CD8-positive, alpha-beta memory T cell (primary cell): ENCODE measurements around the gene CHRND. TPM values are rescaled to one million over a fixed set of nuclear protein-coding genes. Genes with fewer than 3 reads are reported as not detected.
A peak's percentile ranks its signal among the peaks of the same experiment; 100 is the strongest.

Experiments used
- CTCF ChIA-PET: fragments of 350-600 bp; sonication (Branson Sonifier 250); formaldehyde crosslinking; loops from one replicate; lab custom pipeline; 2021; ENCODE audit warnings: antibody characterized with exemption; lab: Charles Lee
- POLR2A ChIA-PET: fragments of 350-600 bp; sonication (Branson Sonifier 250); formaldehyde crosslinking; loops from one replicate; lab custom pipeline; 2021; ENCODE audit warnings: antibody characterized with exemption; lab: Charles Lee
- DNase-seq, 5 donors: peaks; one replicate each; pipeline versions ENCODE4 v3.0.0 to v3.0.0-alpha.2; 2020 to 2022; ENCODE audit warnings: mixed read lengths in 1 of 5
- H3K27ac ChIP-seq: one replicate; pipeline ENCODE4 v1.7.0; 2013; ENCODE audit warnings: low read depth, mild to moderate bottlenecking, low read length, moderate library complexity
- H3K27me3 ChIP-seq: 2 replicates; pipeline ENCODE4 v1.7.0; 2013; ENCODE audit warnings: low read length, mild to moderate bottlenecking; ENCODE audit not compliant: insufficient read depth, poor library complexity, severe bottlenecking
- H3K36me3 ChIP-seq: 2 replicates; pipeline ENCODE4 v1.7.0; 2013; ENCODE audit warnings: mild to moderate bottlenecking, low read length, moderate library complexity; ENCODE audit not compliant: insufficient read depth
- H3K4me1 ChIP-seq: 2 replicates; pipeline ENCODE4 v1.7.0; 2013; ENCODE audit warnings: mild to moderate bottlenecking, low read length, moderate library complexity; ENCODE audit not compliant: insufficient read depth
- H3K4me3 ChIP-seq: 2 replicates; pipeline ENCODE4 v1.7.0; 2013; ENCODE audit warnings: mild to moderate bottlenecking, low read length
- H3K9me3 ChIP-seq: 2 replicates; pipeline ENCODE4 v1.7.0; 2013; ENCODE audit warnings: mild to moderate bottlenecking, low read length
- H3K27ac Mint-ChIP-seq, 8 donors: one replicate each; pipeline ENCODE4 v1.8.0; 2020 to 2021; ENCODE audit warnings: mixed read lengths in 8 of 8, mild to moderate bottlenecking in 6 of 8, inconsistent platforms in 3 of 8, moderate library complexity in 3 of 8
- H3K27me3 Mint-ChIP-seq, 2 donors: one replicate each; pipeline ENCODE4 v1.8.0; 2020 to 2021; ENCODE audit warnings: mixed read lengths in 2 of 2, mild to moderate bottlenecking in 1 of 2, moderate library complexity in 1 of 2
- H3K36me3 Mint-ChIP-seq, 3 donors: one replicate each; pipeline ENCODE4 v1.8.0; 2020 to 2021; ENCODE audit warnings: mixed read lengths in 3 of 3, inconsistent platforms in 1 of 3, mild to moderate bottlenecking in 1 of 3
- H3K4me1 Mint-ChIP-seq, 3 donors: one replicate each; pipeline ENCODE4 v1.8.0; 2020 to 2021; ENCODE audit warnings: mixed read lengths in 3 of 3, inconsistent platforms in 1 of 3, mild to moderate bottlenecking in 1 of 3
- H3K4me3 Mint-ChIP-seq, 7 donors: one replicate each; pipeline ENCODE4 v1.8.0; 2020 to 2021; ENCODE audit warnings: mixed read lengths in 7 of 7, mild to moderate bottlenecking in 6 of 7, moderate library complexity in 4 of 7, inconsistent platforms in 2 of 7
- H3K9me3 Mint-ChIP-seq, 5 donors: one replicate each; pipeline ENCODE4 v1.8.0; 2020 to 2022; ENCODE audit warnings: mixed read lengths in 5 of 5, mild to moderate bottlenecking in 3 of 5, moderate library complexity in 2 of 5, inconsistent platforms in 1 of 5
- polyA plus RNA-seq: library from polyadenylated mRNA; unstranded; fragments of 300-500 nt; fragmentation: Illumina TruSeq; gene quantifications from one replicate; pipeline ENCODE4 v1.2.3, GENCODE V29; 2021
- total RNA-seq, 2 experiments: library from RNA; stranded (reverse); gene quantifications; one replicate each; pipeline ENCODE4 v1.2.3, GENCODE V29; 2021

Gene CHRND
- total and polyA plus RNA-seq, 3 experiments from 2014 or later, result not detected

- Mint-ChIP-seq H3K27ac (no peak overlapping the region), H3K4me3 (no peak overlapping the region), H3K27me3 (peaks cover 23 to 44% of the 10 kb centered on the region in 2 donors), H3K4me1 (peaks cover 3 to 15% (median 5%) of the 10 kb centered on the region in 3 donors), H3K9me3 (no peaks in the 10 kb centered on the region), H3K36me3 (no peaks in the 10 kb centered on the region)
- Histone ChIP-seq H3K27ac (no peak overlapping the region), H3K4me3 (no peak overlapping the region), H3K4me1 (no peaks in the 10 kb centered on the region), H3K27me3 (no peaks in the 10 kb centered on the region), H3K36me3 (no peaks in the 10 kb centered on the region), H3K9me3 (no peaks in the 10 kb centered on the region)
- POLR2A ChIA-PET, result no interaction called here
- DNase-seq, result peak in 1 of 5 donors; percentile 32
- CTCF ChIA-PET, result no interaction called here
These were observed 40.0 kb upstream of the CHRND start for GRCh38 chr2:232485757-232486557.

GRCh38 chr2:232486558-232487384, 39.2 kb upstream of the CHRND start:
- no peaks in the 10 kb centered on the region for H3K36me3 Mint-ChIP-seq
- peak overlapping the region in 1 of 7 donors; percentile 27 for H3K4me3 Mint-ChIP-seq
- no peaks in the 10 kb centered on the region for H3K27me3 ChIP-seq
- no peak overlapping the region for H3K27ac Mint-ChIP-seq
- no peaks in the 10 kb centered on the region for H3K9me3 ChIP-seq
- peaks cover 23 to 52% of the 10 kb centered on the region in 2 donors for H3K27me3 Mint-ChIP-seq
- no peaks in the 10 kb centered on the region for H3K36me3 ChIP-seq
- H3K9me3 Mint-ChIP-seq, result no peaks in the 10 kb centered on the region
- no peak overlapping the region for H3K27ac ChIP-seq
- peaks cover 3 to 15% (median 5%) of the 10 kb centered on the region in 3 donors for H3K4me1 Mint-ChIP-seq
- CTCF ChIA-PET, result no interaction called here
- no peaks in the 10 kb centered on the region for H3K4me1 ChIP-seq
- no peak overlapping the region for H3K4me3 ChIP-seq
- POLR2A ChIA-PET, result no interaction called here
- peak in 1 of 5 donors; percentile 39 for DNase-seq

- no peak within 1 kb of the TSS for H3K27ac ChIP-seq
- Mint-ChIP-seq H3K36me3 (no peaks in the 10 kb centered on the region), H3K4me3 (peak within 1 kb of the TSS in 5 of 7 donors; percentile 15 to 74 (median 64)), H3K27me3 (peaks cover 23 to 53% of the 10 kb centered on the region in 2 donors), H3K9me3 (no peaks in the 10 kb centered on the region), H3K4me1 (peaks cover 3 to 15% (median 5%) of the 10 kb centered on the region in 3 donors), H3K27ac (no peak within 1 kb of the TSS)
- no peaks in the 10 kb centered on the region for H3K9me3 ChIP-seq
- POLR2A ChIA-PET, result no interaction called here
- no peak within 1 kb of the TSS for H3K4me3 ChIP-seq
- no peaks in the 10 kb centered on the region for H3K27me3 ChIP-seq
- CTCF ChIA-PET, result no interaction called here
- no peaks in the 10 kb centered on the region for H3K4me1 ChIP-seq
- DNase-seq, result no peak
- H3K36me3 ChIP-seq, result no peaks in the 10 kb centered on the region
These were observed 38.4 kb upstream of the CHRND start, which contains the start of gene ECEL1 for GRCh38 chr2:232487385-232488096. ECEL1 (minus strand) TSS chr2:232487834; CDS start chr2:232486653, 1,181 bp downstream.

DNA sequence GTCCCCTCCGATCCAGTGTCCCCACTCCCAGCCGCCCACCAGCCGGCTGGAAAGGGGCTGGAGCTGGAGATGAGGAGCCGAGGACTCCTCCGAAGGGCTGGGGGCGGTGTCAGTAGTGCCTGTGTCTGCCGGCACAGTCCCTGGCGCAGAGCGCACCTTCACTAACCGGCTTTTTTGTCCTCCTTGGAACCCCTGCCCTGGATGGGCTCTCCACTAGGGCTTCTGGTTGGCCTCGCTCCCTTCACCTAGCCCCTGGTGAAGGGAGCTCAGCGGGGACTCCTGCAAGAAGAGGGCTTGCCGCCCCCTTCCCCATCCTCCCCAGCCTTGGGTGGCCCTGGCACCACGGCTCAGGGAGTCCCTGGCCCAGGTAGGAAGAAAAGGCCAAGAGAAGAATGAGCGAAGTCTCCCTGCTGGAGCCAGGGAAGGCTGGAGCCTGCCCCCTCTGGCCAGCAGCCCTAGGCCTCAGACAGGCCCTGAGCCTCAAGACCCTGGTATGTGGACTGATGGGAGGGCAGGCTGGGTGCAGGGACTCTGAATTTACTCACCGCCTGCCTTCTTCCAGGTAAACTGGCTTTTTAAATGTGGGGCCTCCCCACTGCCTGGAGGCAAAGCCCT, 37.8 kb upstream of the CHRND start:
- peak in 1 of 5 donors; percentile 36 for DNase-seq
- CTCF ChIA-PET, result no interaction called here
- no peak overlapping the region for H3K27ac ChIP-seq
- H3K36me3 ChIP-seq, result no peaks in the 10 kb centered on the region
- H3K27me3 ChIP-seq, result no peaks in the 10 kb centered on the region
- POLR2A ChIA-PET, result no interaction called here
- Mint-ChIP-seq H3K36me3 (no peaks in the 10 kb centered on the region), H3K9me3 (no peaks in the 10 kb centered on the region), H3K27ac (no peak overlapping the region), H3K4me3 (peak overlapping the region in 5 of 7 donors; percentile 15 to 74 (median 64)), H3K4me1 (peaks cover 3 to 15% (median 5%) of the 10 kb centered on the region in 3 donors), H3K27me3 (peaks cover 23 to 56% of the 10 kb centered on the region in 2 donors)
- no peak overlapping the region for H3K4me3 ChIP-seq
- H3K9me3 ChIP-seq, result no peaks in the 10 kb centered on the region
- no peaks in the 10 kb centered on the region for H3K4me1 ChIP-seq

DNA sequence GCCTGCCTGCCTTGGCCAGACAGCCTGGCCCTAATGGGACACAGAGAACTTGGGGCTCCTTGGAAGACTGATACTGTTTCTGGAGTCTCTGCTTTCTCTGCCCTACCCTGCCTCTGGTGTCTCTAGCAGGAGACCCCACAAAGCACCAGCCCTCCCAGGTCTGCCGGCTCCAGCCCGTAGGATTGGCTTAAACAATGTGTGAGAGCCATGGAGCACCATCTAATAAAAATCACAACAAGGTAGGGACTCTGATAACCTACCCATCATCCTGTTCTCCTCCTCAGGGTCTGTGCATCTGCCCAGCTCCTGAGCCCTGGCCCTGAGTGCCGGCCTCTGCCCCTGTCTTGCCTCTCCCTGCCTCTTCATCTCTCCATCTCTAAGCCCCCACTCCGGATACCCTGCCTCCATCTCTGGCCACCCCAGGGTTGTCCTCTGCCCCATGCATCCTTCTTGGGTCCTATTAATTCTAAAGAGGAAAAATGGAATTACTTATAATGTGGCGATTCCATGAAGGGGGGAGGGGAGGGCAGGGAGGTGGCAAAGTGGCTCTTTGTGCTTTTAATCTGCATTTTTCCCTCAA, 37.1 kb upstream of the CHRND start:
- Mint-ChIP-seq H3K4me3 (peak overlapping the region in 4 of 7 donors; percentile 15 to 65 (median 60)), H3K36me3 (no peaks in the 10 kb centered on the region), H3K27me3 (peaks cover 23 to 56% of the 10 kb centered on the region in 2 donors), H3K4me1 (peaks cover 3 to 15% (median 5%) of the 10 kb centered on the region in 3 donors), H3K27ac (no peak overlapping the region), H3K9me3 (no peaks in the 10 kb centered on the region)
- ChIA-PET POLR2A (no interaction called here), CTCF (no interaction called here)
- Histone ChIP-seq H3K4me3 (no peak overlapping the region), H3K27me3 (no peaks in the 10 kb centered on the region), H3K36me3 (no peaks in the 10 kb centered on the region), H3K9me3 (no peaks in the 10 kb centered on the region), H3K4me1 (no peaks in the 10 kb centered on the region), H3K27ac (no peak overlapping the region)
- peak in 1 of 5 donors; percentile 32 for DNase-seq

- POLR2A ChIA-PET, result no interaction called here
- Mint-ChIP-seq H3K9me3 (no peaks in the 10 kb centered on the region), H3K27me3 (peaks cover 19 to 49% of the 10 kb centered on the region in 2 donors), H3K27ac (peak overlapping the region in 1 of 8 donors; percentile 50), H3K36me3 (no peaks in the 10 kb centered on the region), H3K4me3 (peak overlapping the region in 3 of 7 donors; percentile 23 to 40 (median 25)), H3K4me1 (peaks cover 3 to 15% (median 5%) of the 10 kb centered on the region in 3 donors)
- DNase-seq, result peak in 1 of 5 donors; percentile 39
- H3K36me3 ChIP-seq, result no peaks in the 10 kb centered on the region
- no peaks in the 10 kb centered on the region for H3K27me3 ChIP-seq
- no peaks in the 10 kb centered on the region for H3K9me3 ChIP-seq
- no peak overlapping the region for H3K4me3 ChIP-seq
- H3K4me1 ChIP-seq, result no peaks in the 10 kb centered on the region
- CTCF ChIA-PET, result no interaction called here
- no peak overlapping the region for H3K27ac ChIP-seq
These were observed 36.3 kb upstream of the CHRND start for GRCh38 chr2:232489516-232490220.
